Neuronal stem cell (in vitro differentiated cells): ENCODE data around the gene PCTP.

Experiments
- DNase-seq: peaks from one replicate; pipeline ENCODE4 v3.0.0-alpha.2; 2013; ENCODE audit warnings: low spot score
- H2AFZ ChIP-seq: one replicate; pipeline ENCODE4 v1.6.1; 2013; ENCODE audit warnings: mild to moderate bottlenecking, low read length, inconsistent platforms
- H2AK5ac ChIP-seq: 2 replicates; pipeline ENCODE4 v1.6.1; 2013; ENCODE audit warnings: low read depth, mild to moderate bottlenecking, inconsistent platforms, low read length, moderate library complexity, mixed read lengths
- H2BK120ac ChIP-seq: 2 replicates; pipeline ENCODE4 v1.6.1; 2013; ENCODE audit warnings: low read depth, mild to moderate bottlenecking, inconsistent platforms, low read length, moderate library complexity, mixed read lengths
- H2BK12ac ChIP-seq: one replicate; pipeline ENCODE4 v1.6.1; 2013; ENCODE audit warnings: low read length, inconsistent platforms
- H2BK15ac ChIP-seq: 2 replicates; pipeline ENCODE4 v1.6.1; 2013; ENCODE audit warnings: mild to moderate bottlenecking, low read length, inconsistent platforms, mixed read lengths
- H2BK5ac ChIP-seq: one replicate; pipeline ENCODE4 v1.6.1; 2013; ENCODE audit warnings: inconsistent platforms, mild to moderate bottlenecking, low read length, moderate library complexity
- H3K14ac ChIP-seq: one replicate; pipeline ENCODE4 v1.6.1; 2013; ENCODE audit warnings: low read length, inconsistent platforms
- H3K18ac ChIP-seq: 2 replicates; pipeline ENCODE4 v1.6.1; 2013; ENCODE audit warnings: low read length, inconsistent platforms
- H3K23ac ChIP-seq: 2 replicates; pipeline ENCODE4 v1.6.1; 2013; ENCODE audit warnings: low read depth, mild to moderate bottlenecking, mixed read lengths, low read length, inconsistent platforms; ENCODE audit not compliant: poor library complexity
- H3K27ac ChIP-seq: replicated peaks from 3 replicates; pipeline ENCODE4 v1.5.1; 2013; ENCODE audit warnings: low read length, inconsistent platforms
- H3K27me3 ChIP-seq, 3 experiments: 2 replicates each; pipeline ENCODE4 v1.6.1; 2013; ENCODE audit warnings: low read length in 3 of 3, mild to moderate bottlenecking in 2 of 3, inconsistent platforms in 1 of 3, low read depth in 1 of 3, mixed read lengths in 1 of 3, moderate library complexity in 1 of 3; ENCODE audit not compliant: control insufficient read depth in 3 of 3, insufficient read depth in 3 of 3
- H3K36me3 ChIP-seq, 2 donors: replicated peaks in 1 of 2; 2 replicates each; pipeline ENCODE4 v1.6.1; 2013; ENCODE audit warnings: low read length in 2 of 2; ENCODE audit not compliant: control insufficient read depth in 2 of 2, insufficient read depth in 2 of 2
- H3K4ac ChIP-seq: 2 replicates; pipeline ENCODE4 v1.6.1; 2013; ENCODE audit warnings: inconsistent platforms, mild to moderate bottlenecking, low read length, moderate library complexity
- H3K4me1 ChIP-seq, 2 donors: 1 replicate in 1 of 2; 2 replicates in 1 of 2; pipeline ENCODE4 v1.6.1; 2013; ENCODE audit warnings: low read length in 2 of 2, low read depth in 1 of 2; ENCODE audit not compliant: control insufficient read depth in 2 of 2, insufficient read depth in 1 of 2
- H3K4me2 ChIP-seq: one replicate; pipeline ENCODE4 v1.6.1; 2013; ENCODE audit warnings: mild to moderate bottlenecking, low read length, inconsistent platforms; ENCODE audit not compliant: insufficient read depth, poor library complexity, severe bottlenecking
- H3K4me3 ChIP-seq, 2 donors: 2 replicates each; pipeline ENCODE4 v1.5.1; 2013; ENCODE audit warnings: low read length in 2 of 2, mild to moderate bottlenecking in 2 of 2, inconsistent platforms in 1 of 2, moderate library complexity in 1 of 2
- H3K79me1 ChIP-seq: one replicate; pipeline ENCODE4 v1.6.1; 2013; ENCODE audit warnings: low read depth, mild to moderate bottlenecking, inconsistent platforms, low read length, moderate library complexity
- H3K9ac ChIP-seq: one replicate; pipeline ENCODE4 v1.6.1; 2013; ENCODE audit warnings: mild to moderate bottlenecking, low read depth, low read length, inconsistent platforms; ENCODE audit not compliant: poor library complexity
- H3K9me3 ChIP-seq, 2 donors: replicated peaks in 1 of 2; 2 replicates each; pipeline versions ENCODE3 to v1.6.1; 2013; ENCODE audit warnings: low read length in 2 of 2, mild to moderate bottlenecking in 2 of 2, inconsistent platforms in 1 of 2, low read depth in 1 of 2, mixed read lengths in 1 of 2, moderate library complexity in 1 of 2; ENCODE audit not compliant: control insufficient read depth in 2 of 2, insufficient read depth in 1 of 2
- H4K8ac ChIP-seq: one replicate; pipeline ENCODE4 v1.6.1; 2013; ENCODE audit warnings: low read depth, mild to moderate bottlenecking, inconsistent platforms, low read length, moderate library complexity
- H4K91ac ChIP-seq: one replicate; pipeline ENCODE4 v1.6.1; 2013; ENCODE audit warnings: low read length, low read depth, mild to moderate bottlenecking, inconsistent platforms; ENCODE audit not compliant: poor library complexity
- WGBS, 2 donors: extraction: QIAGEN DNeasy Blood & Tissue Kit; methylation state at CpG; one replicate each; pipeline ENCODE4 v1.1.7; 2013; ENCODE audit warnings: missing lambda C conversion rate in 2 of 2, mixed read lengths in 1 of 2; ENCODE audit not compliant: insufficient read length in 2 of 2, insufficient replicate concordance in 1 of 2; ENCODE audit errors: extremely low coverage in 2 of 2; 5-methylcytosine and 5-hydroxymethylcytosine counted together

The PCTP gene

DNA sequence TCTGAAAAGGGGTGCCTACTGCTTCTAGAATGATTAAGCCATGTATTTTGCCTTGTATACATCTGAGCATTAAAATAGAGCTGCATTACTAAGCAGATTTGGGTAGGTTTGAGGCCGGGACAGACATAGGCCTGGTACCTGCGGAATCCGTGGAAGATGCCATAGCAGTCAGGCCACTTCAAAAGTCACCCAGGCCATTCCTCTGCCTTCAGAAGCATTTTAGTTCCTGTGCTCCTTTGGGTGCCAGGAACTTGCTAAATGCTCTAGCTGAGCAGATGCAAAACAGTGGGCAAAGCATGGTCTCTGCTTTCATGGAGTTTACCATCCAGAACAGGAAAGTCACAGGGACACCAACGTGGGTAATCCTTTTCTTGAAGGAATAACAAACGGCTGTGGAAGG, 22.5 kb upstream of the PCTP start:
- no peak overlapping the region for H2BK120ac ChIP-seq
- peaks cover 5 to 12% of the 10 kb centered on the region in 2 donors for H3K4me1 ChIP-seq
- no CpG with 5 or more reads among the region's 5 CpGs for WGBS, 2 donors
- no peak overlapping the region for H3K14ac ChIP-seq
- H3K36me3 ChIP-seq = no peaks in the 10 kb centered on the region
- H2BK15ac ChIP-seq = no peak overlapping the region
- no peak overlapping the region for H3K27ac ChIP-seq
- H3K23ac ChIP-seq = no peak overlapping the region
- H3K4me3 ChIP-seq = no peak overlapping the region
- H3K27me3 ChIP-seq = peaks cover 0 to 71% (median 0%) of the 10 kb centered on the region in 3 experiments
- no peak overlapping the region for H4K91ac ChIP-seq
- H2AFZ ChIP-seq = no peak overlapping the region
- no peaks in the 10 kb centered on the region for H3K9me3 ChIP-seq
- no peaks in the 10 kb centered on the region for H3K79me1 ChIP-seq
- no peak overlapping the region for H3K4ac ChIP-seq
- H2BK12ac ChIP-seq = no peak overlapping the region
- H3K9ac ChIP-seq = no peak overlapping the region
- no peak overlapping the region for H3K4me2 ChIP-seq
- H4K8ac ChIP-seq = no peak overlapping the region
- H3K18ac ChIP-seq = no peak overlapping the region
- no peak overlapping the region for H2BK5ac ChIP-seq
- DNase-seq = no peak
- H2AK5ac ChIP-seq = no peak overlapping the region

DNA sequence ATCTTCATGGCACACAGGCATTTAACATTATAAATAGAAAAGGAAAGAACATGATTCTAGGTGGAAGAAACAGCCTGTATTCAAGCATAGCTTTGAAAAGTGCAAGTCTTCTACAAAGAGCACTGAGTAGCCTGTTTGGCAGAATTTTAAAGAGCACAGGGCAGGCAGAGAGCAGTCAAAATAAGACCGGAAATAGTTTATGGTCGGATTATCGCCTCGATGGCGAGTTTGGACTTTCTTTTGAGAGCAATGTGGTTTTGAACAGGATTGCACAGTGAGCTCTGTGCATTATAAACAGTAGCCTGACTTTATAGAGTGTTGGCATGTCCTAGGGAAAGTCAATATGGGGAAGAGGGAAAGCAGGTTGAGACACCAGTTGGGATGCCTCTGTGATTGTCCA, 22.0 kb upstream of the PCTP start:
- WGBS, 2 donors = no CpG with 5 or more reads among the region's 5 CpGs
- no peaks in the 10 kb centered on the region for H3K79me1 ChIP-seq
- no peak overlapping the region for H3K27ac ChIP-seq

GRCh38 chr17:55729484-55729883, 21.4 kb upstream of the PCTP start:
- H2AFZ ChIP-seq = no peak overlapping the region
- no peak overlapping the region for H2BK5ac ChIP-seq
- WGBS, 2 donors = no CpG with 5 or more reads among the region's 1 CpG
- H4K91ac ChIP-seq = no peak overlapping the region
- H4K8ac ChIP-seq = no peak overlapping the region
- H3K27me3 ChIP-seq = peaks cover 0 to 60% (median 0%) of the 10 kb centered on the region in 3 experiments
- DNase-seq = no peak
- H3K79me1 ChIP-seq = no peaks in the 10 kb centered on the region
- no peaks in the 10 kb centered on the region for H3K36me3 ChIP-seq
- H2BK15ac ChIP-seq = no peak overlapping the region
- no peak overlapping the region for H3K18ac ChIP-seq
- H3K9me3 ChIP-seq = no peaks in the 10 kb centered on the region
- no peak overlapping the region for H3K4ac ChIP-seq
- no peak overlapping the region for H3K14ac ChIP-seq
- H2AK5ac ChIP-seq = no peak overlapping the region
- H3K9ac ChIP-seq = no peak overlapping the region
- no peak overlapping the region for H2BK120ac ChIP-seq
- no peak overlapping the region for H3K23ac ChIP-seq
- H3K4me2 ChIP-seq = no peak overlapping the region
- H3K4me1 ChIP-seq = peaks cover 5 to 14% of the 10 kb centered on the region in 2 donors
- H2BK12ac ChIP-seq = no peak overlapping the region
- H3K27ac ChIP-seq = no peak overlapping the region
- no peak overlapping the region for H3K4me3 ChIP-seq

More for the DNA sequence above, 22.0 kb upstream of the PCTP start:
- Histone ChIP-seq H3K4ac (no peak overlapping the region), H2BK5ac (no peak overlapping the region), H4K8ac (no peak overlapping the region), H2BK120ac (no peak overlapping the region), H3K14ac (no peak overlapping the region), H4K91ac (no peak overlapping the region), H3K9me3 (no peaks in the 10 kb centered on the region), H2AK5ac (no peak overlapping the region), H3K23ac (no peak overlapping the region), H3K4me1 (peaks cover 5 to 14% of the 10 kb centered on the region in 2 donors), H3K27me3 (peaks cover 0 to 67% (median 0%) of the 10 kb centered on the region in 3 experiments), H3K9ac (no peak overlapping the region), H2AFZ (no peak overlapping the region), H2BK15ac (no peak overlapping the region), H3K4me3 (no peak overlapping the region), H3K4me2 (no peak overlapping the region), H3K18ac (no peak overlapping the region), H3K36me3 (no peaks in the 10 kb centered on the region), H2BK12ac (no peak overlapping the region)
- DNase-seq = no peak

- no peak overlapping the region for H2BK120ac ChIP-seq
- peaks cover 5 to 11% of the 10 kb centered on the region in 2 donors for H3K4me1 ChIP-seq
- no peak for DNase-seq
- H3K14ac ChIP-seq = no peak overlapping the region
- no peak overlapping the region for H3K4me3 ChIP-seq
- H2AFZ ChIP-seq = no peak overlapping the region
- WGBS, 2 donors = no CpG with 5 or more reads among the region's 1 CpG
- H2BK15ac ChIP-seq = no peak overlapping the region
- H4K8ac ChIP-seq = no peak overlapping the region
- H3K36me3 ChIP-seq = no peaks in the 10 kb centered on the region
- no peak overlapping the region for H2BK12ac ChIP-seq
- no peak overlapping the region for H3K4ac ChIP-seq
- H3K9ac ChIP-seq = no peak overlapping the region
- H3K27ac ChIP-seq = no peak overlapping the region
- no peak overlapping the region for H3K4me2 ChIP-seq
- no peaks in the 10 kb centered on the region for H3K79me1 ChIP-seq
- no peak overlapping the region for H4K91ac ChIP-seq
- no peak overlapping the region for H2AK5ac ChIP-seq
- H3K23ac ChIP-seq = no peak overlapping the region
- H3K27me3 ChIP-seq = peaks cover 0 to 57% (median 0%) of the 10 kb centered on the region in 3 experiments
- no peak overlapping the region for H3K18ac ChIP-seq
- H2BK5ac ChIP-seq = no peak overlapping the region
- H3K9me3 ChIP-seq = no peaks in the 10 kb centered on the region
Measured at GRCh38 chr17:55730380-55730779, 20.5 kb upstream of the PCTP start.
